GM21360 (cell line): ENCODE results near the gene LNPK.
"Not testable (repeated sequence)": the region's sequence is repeated elsewhere in the genome, so short reads cannot be mapped to it uniquely, and the experiment has no call there.

Experiments
- ATAC-seq: cut with Tn5 transposase; IDR thresholded peaks from one replicate; pipeline ENCODE4 v1.9.1; 2021; ENCODE audit warnings: mild to moderate bottlenecking, moderate library complexity; ENCODE audit not compliant: unreplicated experiment

Gene LNPK

GRCh38 chr2:175976391-175977157 is 25.5 kb downstream of the LNPK start:
- no peak for ATAC-seq

- ATAC-seq: no peak
Measured at GRCh38 chr2:175973373-175973772, 28.7 kb downstream of the LNPK start.

DNA sequence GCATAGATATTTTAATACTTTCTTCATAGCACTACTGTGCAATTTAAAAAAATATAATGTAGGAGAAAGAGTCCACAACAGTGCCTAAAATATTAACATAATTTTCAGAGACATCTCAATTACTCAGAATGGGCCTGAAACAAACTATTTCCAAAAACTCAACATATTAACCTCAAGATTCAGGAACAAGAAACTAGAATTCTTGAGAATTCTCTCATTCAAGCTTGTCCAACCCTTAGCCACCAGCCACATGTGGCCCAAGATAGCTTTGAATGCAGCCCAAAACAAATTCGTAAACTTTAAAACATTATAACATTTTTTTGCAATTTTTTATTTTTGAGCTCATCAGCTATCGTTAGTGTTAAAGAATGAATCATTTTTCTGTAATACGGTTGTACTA is 35.2 kb downstream of the LNPK start:
- no peak for ATAC-seq

GRCh38 chr2:175965773-175966172 is 36.3 kb downstream of the LNPK start:
- ATAC-seq: no peak

DNA sequence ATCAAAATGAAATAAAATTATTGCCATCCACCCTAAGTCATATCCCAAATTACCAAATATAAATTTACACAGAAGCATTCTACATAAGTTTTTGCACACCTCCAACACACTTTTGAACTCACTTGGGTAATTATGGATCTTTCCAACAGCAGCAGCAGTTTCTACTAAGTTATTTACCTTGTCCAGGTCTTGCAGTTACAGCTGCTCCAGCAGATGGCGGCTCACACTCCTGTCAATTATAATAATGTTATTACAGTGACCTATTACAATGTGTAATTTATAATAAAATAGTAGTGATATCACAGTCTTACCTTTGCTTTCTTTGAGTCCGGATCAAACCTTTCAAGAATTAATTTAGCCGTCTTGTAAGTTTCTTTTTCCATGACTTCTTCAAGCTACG is 37.9 kb downstream of the LNPK start:
- no peak for ATAC-seq

GRCh38 chr2:175963171-175963570 is 38.9 kb downstream of the LNPK start:
- not testable (repeated sequence) for ATAC-seq

DNA sequence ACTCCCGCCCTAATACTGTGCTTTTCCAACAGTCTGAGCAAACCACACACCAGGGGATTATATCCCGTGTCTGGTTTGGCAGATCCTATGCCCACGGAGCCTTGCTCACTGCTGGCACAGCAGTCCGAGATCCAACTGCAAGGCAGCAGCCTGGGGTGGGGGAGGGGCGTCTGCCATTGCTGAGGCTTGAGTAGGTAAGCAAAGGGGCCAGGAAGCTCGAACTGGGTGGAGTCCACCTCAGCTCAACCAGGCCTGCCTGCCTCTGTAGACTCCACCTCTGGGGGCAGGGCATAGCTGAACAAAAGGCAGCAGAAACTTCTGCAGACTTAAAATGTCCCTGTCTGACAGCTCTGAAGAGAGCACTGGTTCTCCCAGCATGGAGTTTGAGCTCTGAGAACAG is 44.2 kb downstream of the LNPK start:
- ATAC-seq: no peak

GRCh38 chr2:175955136-175955535 is 46.9 kb downstream of the LNPK start:
- ATAC-seq: no peak

GRCh38 chr2:175950512-175950911 is 51.6 kb downstream of the LNPK start:
- no peak for ATAC-seq

DNA sequence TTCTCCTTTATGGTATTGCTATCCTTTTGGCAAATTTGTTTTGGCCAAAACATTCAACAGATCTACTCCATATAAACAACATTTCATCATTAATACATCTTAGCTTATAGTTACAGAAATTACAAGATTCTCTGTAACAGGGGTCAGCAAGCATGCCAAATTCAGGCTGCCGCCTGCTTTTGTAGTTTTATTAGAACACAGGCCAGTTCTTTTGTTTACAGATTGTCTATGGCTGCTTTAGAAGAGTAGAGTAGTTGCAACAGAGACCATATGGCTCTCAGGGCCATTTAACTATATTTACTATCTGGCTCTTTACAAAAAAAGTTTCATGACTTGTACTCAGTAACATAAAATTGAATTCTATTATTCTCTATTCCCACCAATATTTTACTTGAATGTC is 53.9 kb downstream of the LNPK start:
- ATAC-seq: no peak

GRCh38 chr2:175947073-175947472 is 55.0 kb downstream of the LNPK start:
- no peak for ATAC-seq

GRCh38 chr2:175941699-175942098 is 60.4 kb downstream of the LNPK start:
- no peak for ATAC-seq

DNA sequence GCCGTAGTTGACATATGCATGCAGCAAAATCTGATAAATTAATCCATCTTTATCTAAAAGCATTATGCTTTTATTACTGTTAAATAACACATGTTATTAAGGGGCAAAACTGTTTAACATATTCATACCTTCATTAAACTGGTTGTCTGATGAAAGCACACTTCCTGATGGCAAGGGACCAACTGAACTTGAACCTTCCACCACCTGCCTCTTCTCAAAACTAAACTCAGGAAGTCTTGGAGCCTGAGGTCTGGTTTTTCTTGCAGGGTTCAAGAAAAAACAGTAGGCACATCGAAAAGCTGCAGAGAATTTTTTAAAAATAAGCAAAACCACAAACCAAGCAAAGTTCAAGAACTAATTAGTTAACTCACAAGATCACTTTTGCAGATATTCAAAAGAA is 64.9 kb downstream of the LNPK start:
- ATAC-seq: no peak

DNA sequence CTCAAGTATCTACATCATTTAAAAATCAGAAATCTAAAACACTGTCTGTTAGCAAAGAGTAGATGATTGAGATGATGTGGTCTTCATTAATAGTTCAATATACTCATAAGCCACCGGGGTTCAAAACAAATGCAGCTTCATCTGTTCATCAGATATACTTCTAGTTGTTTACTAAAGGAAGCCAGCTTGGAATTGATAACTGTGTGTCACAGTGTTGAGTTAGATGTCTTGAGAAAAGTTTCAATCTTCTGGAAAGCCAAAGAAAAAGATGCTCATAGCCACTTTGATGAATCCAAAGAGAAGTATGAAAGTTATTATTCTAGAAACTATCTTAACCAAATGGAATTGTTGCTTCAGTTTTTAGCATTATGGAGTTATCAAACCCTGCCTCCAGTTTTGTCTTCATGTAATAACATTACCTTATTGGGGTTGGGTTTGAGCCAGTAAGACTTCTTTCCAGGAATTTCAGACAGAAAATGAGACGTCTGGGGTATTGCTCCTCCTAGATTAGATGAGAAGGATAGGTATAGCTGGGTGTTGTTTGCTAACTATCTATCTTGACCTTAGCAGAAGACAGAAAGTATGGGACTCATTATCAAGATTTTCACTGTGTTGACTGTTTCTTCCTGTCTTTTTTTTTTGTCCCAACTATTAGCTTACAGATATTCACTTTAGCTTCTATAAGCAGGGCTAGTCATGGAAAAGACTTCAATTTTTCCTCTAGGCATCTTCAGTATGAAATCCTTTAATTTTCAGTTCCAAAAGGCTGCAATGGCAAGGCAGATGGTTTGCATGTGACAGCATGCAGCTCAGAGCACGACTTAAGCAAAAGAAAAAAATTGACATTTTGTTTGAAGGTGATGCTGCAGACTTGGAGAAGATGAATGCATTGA is 66.5 kb downstream of the LNPK start:
- no peak for ATAC-seq

DNA sequence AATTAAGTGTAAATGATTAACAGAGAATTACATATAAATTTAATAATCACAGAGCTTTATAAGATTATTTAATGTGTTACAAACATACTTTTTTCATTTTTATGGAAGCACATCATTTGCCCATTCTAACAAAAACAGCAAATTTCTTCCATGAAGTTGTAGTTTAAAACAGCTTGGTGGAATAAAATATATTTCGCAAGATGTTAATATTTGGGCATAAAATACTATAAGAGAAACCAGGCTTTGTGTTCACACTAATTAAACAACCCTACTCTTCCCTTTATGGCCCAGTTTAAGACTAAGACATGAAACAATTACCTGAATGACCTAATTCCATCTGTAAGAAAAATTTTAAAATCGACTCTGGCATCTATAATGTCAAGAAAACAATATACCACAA is 69.4 kb downstream of the LNPK start:
- ATAC-seq: no peak

- no peak for ATAC-seq
Measured at GRCh38 chr2:175931805-175932204, 70.3 kb downstream of the LNPK start.

GRCh38 chr2:175930504-175930903 is 71.6 kb downstream of the LNPK start:
- ATAC-seq: no peak

DNA sequence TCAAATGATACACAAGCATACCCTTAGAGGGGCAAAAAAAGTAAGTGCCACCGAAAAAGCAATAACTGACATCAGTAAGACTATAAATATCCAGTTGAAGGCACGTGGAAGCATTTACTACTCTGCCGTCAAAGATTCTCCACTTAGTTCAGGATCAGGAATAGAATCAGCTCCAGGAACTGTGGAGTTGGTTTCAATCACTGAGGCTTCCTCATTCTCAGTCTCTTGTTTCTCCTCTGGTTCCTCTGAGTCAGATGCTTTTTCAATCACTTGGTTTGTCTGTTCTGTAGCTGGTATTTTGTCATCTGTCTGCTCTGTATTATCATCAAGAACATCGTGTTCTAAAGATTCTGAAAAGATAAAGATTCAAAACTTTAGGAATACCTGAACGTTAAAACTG is 72.2 kb downstream of the LNPK start:
- ATAC-seq: no peak

GRCh38 chr2:175926272-175926671 is 75.8 kb downstream of the LNPK start:
- ATAC-seq: no peak

DNA sequence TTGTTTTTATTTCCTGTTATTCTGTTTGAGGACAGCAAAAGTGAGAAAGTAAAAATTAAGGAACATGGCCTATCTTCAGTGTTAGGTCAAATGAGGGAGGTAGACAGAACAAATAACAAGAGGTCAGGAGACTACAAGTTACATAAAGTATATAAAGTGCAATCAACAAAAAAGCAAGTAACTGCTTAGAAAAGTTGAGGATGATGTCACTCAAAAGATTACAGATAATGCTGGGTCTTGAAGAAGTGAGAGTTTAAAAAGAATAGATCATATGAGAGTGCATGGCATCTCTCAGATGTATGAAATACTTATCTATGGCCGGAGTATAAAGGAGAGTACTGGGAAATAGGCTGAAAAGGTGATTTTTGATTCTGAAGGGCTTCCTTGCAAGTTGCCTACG is 79.9 kb downstream of the LNPK start:
- ATAC-seq: no peak

GRCh38 chr2:175918935-175919334 is 83.1 kb downstream of the LNPK start:
- ATAC-seq: no peak

DNA sequence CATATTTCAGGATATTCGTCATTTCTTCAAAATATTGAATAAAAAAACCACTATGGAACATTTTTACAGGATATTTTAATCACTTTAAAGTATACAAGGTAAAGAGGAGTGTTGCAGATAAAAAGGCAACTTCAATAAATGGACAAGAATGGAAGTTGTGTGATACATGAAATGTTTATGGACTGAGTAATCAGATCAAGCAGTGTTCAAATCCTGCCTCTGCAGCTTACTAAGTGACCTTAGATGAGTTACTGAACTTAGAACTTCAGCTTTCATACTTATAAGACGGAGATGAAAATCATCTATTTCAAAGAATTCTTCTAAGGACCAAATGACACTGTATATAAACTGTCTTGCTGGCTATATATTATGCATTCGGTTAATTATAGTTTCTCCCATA is 87.2 kb downstream of the LNPK start:
- ATAC-seq: no peak
